Trophoblast cell (in vitro differentiated cells and primary cell): ENCODE measurements around the gene RANBP10.

Experiments used
- DNase-seq, 2 donors: peaks; one replicate each; pipeline ENCODE4 v3.0.0-alpha.2; 2016
- H2AFZ ChIP-seq: 2 replicates; pipeline ENCODE4 v1.6.1; 2013; ENCODE audit warnings: low read length, moderate library complexity, mild to moderate bottlenecking; ENCODE audit not compliant: insufficient read depth, poor library complexity
- H2AK5ac ChIP-seq: 2 replicates; pipeline ENCODE4 v1.6.1; 2013; ENCODE audit warnings: mild to moderate bottlenecking, low read length
- H2BK120ac ChIP-seq: 2 replicates; pipeline ENCODE4 v1.6.1; 2013; ENCODE audit warnings: low read length, mild to moderate bottlenecking, moderate library complexity; ENCODE audit not compliant: insufficient read depth, poor library complexity
- H2BK12ac ChIP-seq: 2 replicates; pipeline ENCODE4 v1.6.1; 2013; ENCODE audit warnings: mild to moderate bottlenecking, low read length, moderate library complexity
- H2BK5ac ChIP-seq: 2 replicates; pipeline ENCODE4 v1.6.1; 2013; ENCODE audit warnings: low read length, low read depth, moderate library complexity, mild to moderate bottlenecking; ENCODE audit not compliant: poor library complexity
- H3K14ac ChIP-seq: 2 replicates; pipeline ENCODE4 v1.6.1; 2013; ENCODE audit warnings: mild to moderate bottlenecking, low read length
- H3K18ac ChIP-seq: 2 replicates; pipeline ENCODE4 v1.6.1; 2013; ENCODE audit warnings: mild to moderate bottlenecking, low read length
- H3K23ac ChIP-seq: 2 replicates; pipeline ENCODE4 v1.6.1; 2013; ENCODE audit warnings: low read length
- H3K27ac ChIP-seq: 2 replicates; pipeline ENCODE4 v1.5.1; 2013; ENCODE audit warnings: low read depth, mild to moderate bottlenecking, inconsistent platforms, low read length, moderate library complexity
- H3K27me3 ChIP-seq: 2 replicates; pipeline ENCODE4 v1.6.1; 2013; ENCODE audit warnings: inconsistent platforms, mild to moderate bottlenecking, low read length, moderate library complexity; ENCODE audit not compliant: insufficient read depth
- H3K36me3 ChIP-seq, 2 experiments: 1 replicate in 1 of 2; 2 replicates in 1 of 2; pipeline ENCODE4 v1.6.1; 2013; ENCODE audit warnings: low read length in 2 of 2, mild to moderate bottlenecking in 2 of 2, moderate library complexity in 1 of 2; ENCODE audit not compliant: insufficient read depth in 2 of 2, control insufficient read depth in 1 of 2
- H3K4ac ChIP-seq: 2 replicates; pipeline ENCODE4 v1.6.1; 2013; ENCODE audit warnings: low read depth, mild to moderate bottlenecking, low read length, moderate library complexity
- H3K4me1 ChIP-seq, 2 experiments: 1 replicate in 1 of 2; 2 replicates in 1 of 2; pipeline ENCODE4 v1.6.1; 2013; ENCODE audit warnings: low read length in 2 of 2, mild to moderate bottlenecking in 2 of 2, moderate library complexity in 1 of 2; ENCODE audit not compliant: insufficient read depth in 2 of 2, control insufficient read depth in 1 of 2
- H3K4me2 ChIP-seq: 2 replicates; pipeline ENCODE4 v1.6.1; 2013; ENCODE audit warnings: inconsistent platforms, mild to moderate bottlenecking, low read length, moderate library complexity
- H3K4me3 ChIP-seq: 2 replicates; pipeline ENCODE4 v1.5.1; 2013; ENCODE audit warnings: mild to moderate bottlenecking, low read depth, low read length, inconsistent platforms
- H3K79me1 ChIP-seq: one replicate; pipeline ENCODE4 v1.6.1; 2013; ENCODE audit warnings: low read length
- H3K79me2 ChIP-seq: 2 replicates; pipeline ENCODE4 v1.6.1; 2013; ENCODE audit warnings: low read length, mild to moderate bottlenecking; ENCODE audit not compliant: control insufficient read depth, insufficient read depth, poor library complexity
- H3K9ac ChIP-seq: 2 replicates; pipeline ENCODE4 v1.6.1; 2013; ENCODE audit warnings: mild to moderate bottlenecking, low read length
- H3K9me3 ChIP-seq: 2 replicates; pipeline ENCODE4 v1.6.1; 2013; ENCODE audit warnings: low read depth, mild to moderate bottlenecking, control low read depth, inconsistent platforms, low read length; ENCODE audit not compliant: insufficient read depth
- H4K12ac ChIP-seq: 2 replicates; pipeline ENCODE4 v1.6.1; 2013; ENCODE audit warnings: low read depth, mild to moderate bottlenecking, low read length, moderate library complexity
- H4K8ac ChIP-seq: 2 replicates; pipeline ENCODE4 v1.6.1; 2013; ENCODE audit warnings: low read depth, mild to moderate bottlenecking, low read length, moderate library complexity
- H4K91ac ChIP-seq: one replicate; pipeline ENCODE4 v1.6.1; 2013; ENCODE audit warnings: low read depth, mild to moderate bottlenecking, low read length, moderate library complexity
- WGBS: extraction: QIAGEN DNeasy Blood & Tissue Kit; methylation state at CpG from one replicate; pipeline ENCODE4 v1.1.7; 2013; ENCODE audit warnings: missing lambda C conversion rate; ENCODE audit not compliant: insufficient read length, insufficient coverage; ENCODE audit errors: extremely low coverage; 5-methylcytosine and 5-hydroxymethylcytosine counted together

Gene RANBP10

DNA sequence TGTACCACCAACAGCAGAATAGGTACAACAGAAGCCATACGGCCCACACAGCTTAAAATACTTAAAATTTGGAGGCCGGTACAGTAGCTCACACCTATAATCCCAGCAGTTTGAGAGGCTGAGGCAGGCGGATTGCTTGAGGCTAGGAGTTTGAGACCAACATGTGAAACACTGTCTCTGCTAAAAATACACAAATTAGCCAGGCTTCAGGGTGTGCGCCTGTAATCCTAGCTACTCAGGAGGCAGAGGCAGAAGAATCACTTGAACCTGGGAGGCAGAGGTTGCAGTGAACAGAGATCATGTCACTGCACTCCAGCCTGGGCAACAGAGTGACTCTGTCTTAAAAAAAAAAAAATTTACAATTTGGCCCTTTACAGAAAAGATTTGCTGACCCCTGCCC, 104.2 kb downstream of the RANBP10 start:
- Histone ChIP-seq H3K79me1 (peaks cover 2% of the 10 kb centered on the region), H4K12ac (no peak overlapping the region), H3K9me3 (peaks cover 3% of the 10 kb centered on the region), H3K23ac (no peak overlapping the region), H3K79me2 (no peaks in the 10 kb centered on the region), H2AK5ac (no peak overlapping the region), H2BK120ac (no peak overlapping the region), H3K18ac (no peak overlapping the region), H3K4me1 (peaks cover 8% of the 10 kb centered on the region in 2 experiments), H2BK12ac (no peak overlapping the region), H3K14ac (no peak overlapping the region), H3K27me3 (no peaks in the 10 kb centered on the region), H3K4me2 (no peak overlapping the region), H4K8ac (no peak overlapping the region), H4K91ac (no peak overlapping the region), H3K36me3 (peaks cover 2 to 3% of the 10 kb centered on the region in 2 experiments), H3K27ac (no peak overlapping the region), H2AFZ (no peak overlapping the region), H2BK5ac (no peak overlapping the region), H3K4ac (no peak overlapping the region), H3K9ac (no peak overlapping the region), H3K4me3 (no peak overlapping the region)
- no CpG with 5 or more reads among the region's 4 CpGs for WGBS
- no peak for DNase-seq

DNA sequence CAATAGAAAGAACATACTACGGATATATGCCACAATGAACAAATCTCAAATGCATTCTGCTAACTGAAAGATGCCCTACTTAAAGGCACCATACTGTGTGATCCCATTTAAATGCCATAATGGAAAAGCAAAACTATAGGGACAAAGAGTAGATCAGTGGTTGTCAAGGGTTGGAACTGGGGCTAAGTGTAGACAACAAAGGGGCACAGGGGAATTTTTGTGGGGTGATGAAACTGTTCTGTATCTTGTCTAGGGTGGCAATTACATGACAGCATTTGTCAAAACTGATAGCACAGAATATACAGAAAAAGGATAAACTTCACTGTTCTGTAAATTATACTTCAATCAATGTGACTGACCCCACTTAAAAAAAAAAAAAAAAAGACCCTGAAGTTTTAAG, 104.9 kb downstream of the RANBP10 start:
- no peaks in the 10 kb centered on the region for H3K27me3 ChIP-seq
- H3K79me2 ChIP-seq = no peaks in the 10 kb centered on the region
- H2AK5ac ChIP-seq = no peak overlapping the region
- H3K27ac ChIP-seq = no peak overlapping the region
- no peak overlapping the region for H2BK12ac ChIP-seq
- no peak overlapping the region for H4K91ac ChIP-seq
- peaks cover 3% of the 10 kb centered on the region for H3K9me3 ChIP-seq
- no CpG with 5 or more reads among the region's 1 CpG for WGBS
- no peak overlapping the region for H4K12ac ChIP-seq
- H3K79me1 ChIP-seq = peaks cover 2% of the 10 kb centered on the region
- H3K9ac ChIP-seq = no peak overlapping the region
- H2BK5ac ChIP-seq = no peak overlapping the region
- H4K8ac ChIP-seq = no peak overlapping the region
- H2AFZ ChIP-seq = no peak overlapping the region
- H3K18ac ChIP-seq = no peak overlapping the region
- H3K14ac ChIP-seq = no peak overlapping the region
- no peak overlapping the region for H3K4me2 ChIP-seq
- peaks cover 2 to 3% of the 10 kb centered on the region in 2 experiments for H3K36me3 ChIP-seq
- no peak overlapping the region for H3K4me3 ChIP-seq
- H2BK120ac ChIP-seq = no peak overlapping the region
- no peak overlapping the region for H3K23ac ChIP-seq
- H3K4ac ChIP-seq = no peak overlapping the region
- H3K4me1 ChIP-seq = peaks cover 11 to 13% of the 10 kb centered on the region in 2 experiments
- no peak for DNase-seq

DNA sequence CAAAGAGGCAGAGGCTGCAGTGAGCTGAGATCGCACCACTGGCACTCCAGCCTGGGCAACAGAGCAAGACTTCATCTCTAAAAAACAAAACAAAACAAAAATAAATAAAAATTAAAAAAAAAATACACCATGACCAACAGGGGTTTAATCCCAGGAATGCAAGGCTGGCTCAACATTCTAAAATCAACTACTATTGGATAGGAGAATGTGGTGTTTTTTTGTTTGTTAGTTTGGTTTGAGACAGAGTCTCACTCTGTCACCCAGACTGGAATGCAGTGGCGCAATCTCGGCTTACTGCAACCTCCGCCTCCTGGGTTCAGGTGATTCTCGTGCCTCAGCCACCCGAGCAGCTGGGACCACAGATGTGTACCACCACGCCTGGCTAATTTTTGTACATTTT, 107.1 kb downstream of the RANBP10 start:
- peak; percentile 70 to 81 for DNase-seq
- Histone ChIP-seq H3K27ac (no peak overlapping the region), H2AK5ac (no peak overlapping the region), H3K79me2 (no peaks in the 10 kb centered on the region), H3K23ac (no peak overlapping the region), H3K4me3 (no peak overlapping the region), H3K9ac (no peak overlapping the region), H3K36me3 (peaks cover 2 to 3% of the 10 kb centered on the region in 2 experiments), H2AFZ (no peak overlapping the region), H4K91ac (no peak overlapping the region), H2BK120ac (no peak overlapping the region), H4K8ac (no peak overlapping the region), H3K9me3 (peaks cover 3% of the 10 kb centered on the region), H4K12ac (no peak overlapping the region), H3K4ac (no peak overlapping the region), H3K18ac (no peak overlapping the region), H3K4me2 (no peak overlapping the region), H3K79me1 (peaks cover 2% of the 10 kb centered on the region), H2BK5ac (no peak overlapping the region), H2BK12ac (no peak overlapping the region), H3K4me1 (peaks cover 11 to 13% of the 10 kb centered on the region in 2 experiments), H3K27me3 (no peaks in the 10 kb centered on the region), H3K14ac (no peak overlapping the region)
- WGBS = no CpG with 5 or more reads among the region's 7 CpGs

DNA sequence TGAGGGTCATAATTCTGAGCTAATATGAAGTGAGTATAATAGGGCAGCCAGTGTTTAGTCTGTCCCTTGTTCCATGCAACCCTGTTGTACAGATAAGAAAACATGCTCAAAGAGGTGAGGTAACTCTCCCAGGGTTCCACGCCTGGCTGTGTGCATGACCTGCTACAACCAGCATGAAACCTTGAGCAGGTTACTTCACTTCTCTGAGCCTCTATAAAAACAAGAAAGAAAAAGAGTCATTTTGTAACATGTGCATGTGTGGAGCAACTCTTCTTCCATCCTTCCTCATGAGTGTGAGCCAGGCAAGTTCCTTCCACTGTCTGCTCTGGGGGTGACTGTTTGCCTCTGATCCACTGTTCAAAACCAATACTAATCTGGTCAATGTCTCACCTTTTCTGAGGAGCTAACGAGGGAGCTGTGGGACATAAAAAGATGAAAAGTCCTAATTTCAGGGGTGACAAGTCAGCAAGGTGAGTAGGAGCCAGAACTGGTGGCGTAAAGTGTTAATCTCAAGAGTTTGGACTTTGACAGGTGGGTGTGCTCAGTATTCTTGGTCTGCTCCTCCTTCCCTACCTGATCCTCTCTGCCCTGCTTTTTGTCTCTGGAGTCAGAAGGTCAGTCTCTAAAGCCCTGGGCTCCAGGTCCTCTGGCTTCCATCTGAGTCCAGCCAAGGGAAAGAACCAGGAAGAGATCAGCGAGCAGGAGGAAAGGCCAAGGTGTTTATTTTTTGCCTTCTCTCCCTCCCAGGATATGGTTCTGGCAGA, 108.8 kb downstream of the RANBP10 start:
- Histone ChIP-seq H4K8ac (peak overlapping the region; percentile 7), H2AFZ (no peak overlapping the region), H3K23ac (no peak overlapping the region), H3K27me3 (no peaks in the 10 kb centered on the region), H2AK5ac (no peak overlapping the region), H3K4me3 (no peak overlapping the region), H3K4ac (no peak overlapping the region), H3K18ac (peak overlapping the region; percentile 33), H4K91ac (peak overlapping the region; percentile 39), H3K9me3 (peaks cover 3% of the 10 kb centered on the region), H3K4me1 (peaks cover 11 to 13% of the 10 kb centered on the region in 2 experiments), H2BK12ac (peak overlapping the region; percentile 39), H3K27ac (peak overlapping the region; percentile 45), H3K4me2 (no peak overlapping the region), H4K12ac (no peak overlapping the region), H3K79me1 (peaks cover 2% of the 10 kb centered on the region), H2BK120ac (no peak overlapping the region), H3K36me3 (peaks cover 2 to 3% of the 10 kb centered on the region in 2 experiments), H3K79me2 (no peaks in the 10 kb centered on the region), H2BK5ac (no peak overlapping the region), H3K9ac (no peak overlapping the region), H3K14ac (no peak overlapping the region)
- peak; percentile 87 to 91 for DNase-seq
- no CpG with 5 or more reads among the region's 4 CpGs for WGBS
